ENCODE measurements around the gene HDAC11. TPM values are rescaled to one million over a fixed set of nuclear protein-coding genes. Genes with fewer than 3 reads are reported as not detected.

HDAC11 gene
- total and polyA plus RNA-seq, 11 donors, result 20.8 to 49.4 (median 30.7) TPM

DNA sequence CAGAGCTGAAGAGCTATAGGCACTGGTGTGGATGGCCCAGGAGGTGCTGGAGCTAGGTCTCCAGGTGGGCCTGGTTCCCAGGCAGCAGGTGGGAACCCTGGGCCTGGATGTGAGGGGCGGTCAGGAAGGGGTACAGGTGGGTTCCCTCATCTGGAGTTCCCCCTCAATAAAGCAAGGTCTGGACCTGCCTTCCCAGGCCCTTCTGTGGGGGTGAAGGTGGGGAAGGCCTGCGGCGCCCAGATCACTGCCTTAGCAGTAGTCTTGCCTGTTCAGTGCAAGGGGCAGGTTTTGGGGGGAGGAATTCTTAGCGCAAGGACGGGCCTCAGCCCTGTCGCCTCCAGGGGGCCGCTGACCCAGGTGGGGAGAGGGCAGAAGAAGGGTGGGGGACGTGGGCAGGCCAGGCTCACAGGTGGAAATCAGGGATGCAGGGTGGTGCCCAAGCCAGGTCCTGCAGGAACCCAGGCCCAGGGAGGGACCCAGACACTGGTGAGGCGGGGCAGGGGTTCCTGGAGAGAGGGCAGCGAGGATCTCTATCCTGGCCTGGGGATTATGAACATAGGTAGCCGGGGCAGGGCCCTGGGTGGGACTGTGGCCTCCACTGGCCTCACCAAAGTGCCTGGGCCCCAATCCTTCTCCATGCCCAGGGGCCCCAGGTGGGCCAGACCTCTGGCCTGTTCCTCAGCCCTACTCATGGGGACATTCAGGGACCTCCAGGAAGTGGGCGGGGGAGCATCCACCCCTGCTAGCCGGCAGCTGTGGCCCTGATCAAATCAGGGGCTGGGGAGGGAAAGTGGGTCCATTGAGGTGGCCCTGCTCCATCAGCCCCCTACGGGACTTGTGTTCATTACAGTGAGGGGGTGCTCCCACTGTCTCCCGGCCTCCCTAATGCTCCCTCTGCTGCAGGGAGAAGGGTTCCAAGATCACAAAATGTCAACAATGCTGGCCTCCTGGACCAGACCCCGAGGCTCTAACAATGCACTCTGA is 25.3 kb downstream of the HDAC11 start:
- Histone ChIP-seq H3K9me3 (no peaks in the 10 kb centered on the region), H3K4me3 (no peak overlapping the region), H3K27me3 (no peaks in the 10 kb centered on the region), H3K27ac (no peak overlapping the region), H3K36me3 (peaks cover 0 to 12% (median 0%) of the 10 kb centered on the region in 9 donors), H3K4me1 (peaks cover 0 to 7% (median 0%) of the 10 kb centered on the region in 12 donors)
- peak in 2 of 5 donors; percentile 18 to 48 for DNase-seq
- TF ChIP-seq CTCF (IDR thresholded peaks at IDR 0.05) (no peak), POLR2A (IDR thresholded peaks at IDR 0.05) (no peak)
- ATAC-seq, result no peak
- intact Hi-C loops (cut with DNase I), result loop anchor here in 2 of 10 donors (5.0 to 10.0 kb wide), 2 partner anchors 59 to 62 kb away; no protein-coding TSS in a partner anchor
- 93 to 97% (median 94%) methylated on average over 11 to 16 of the region's 16 CpGs for WGBS, 4 donors

DNA sequence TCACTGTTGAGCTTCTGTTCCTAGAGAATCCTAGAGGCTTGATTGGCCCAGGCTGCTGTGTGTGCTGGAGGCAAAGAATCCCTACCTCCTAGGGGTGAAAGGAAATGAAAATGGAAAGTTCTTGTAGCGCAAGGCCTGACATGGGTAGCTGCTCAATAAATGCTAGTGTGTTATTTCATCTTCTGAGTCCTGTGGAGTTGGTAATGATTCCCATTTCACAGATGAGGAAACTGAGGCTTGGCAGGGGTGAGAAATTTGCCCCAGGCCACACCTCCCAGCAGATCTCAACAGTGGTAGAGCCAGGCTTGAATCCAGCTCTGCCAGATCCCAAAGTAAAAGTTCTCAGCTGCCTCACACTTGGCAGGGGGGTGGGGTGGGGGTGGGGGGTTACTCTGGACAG is 26.1 kb downstream of the HDAC11 start:
- H3K4me1 ChIP-seq, result peaks cover 0 to 7% (median 0%) of the 10 kb centered on the region in 12 donors
- H3K4me3 ChIP-seq, result no peak overlapping the region
- no peaks in the 10 kb centered on the region for H3K9me3 ChIP-seq
- WGBS, 4 donors, result 96 to 100% (median 100%) methylated on average over 1 of the region's 1 CpG
- no peak overlapping the region for H3K27ac ChIP-seq
- intact Hi-C loops (cut with DNase I), result loop anchor here in 2 of 10 donors (5.0 to 10.0 kb wide), 2 partner anchors 59 to 61 kb away; no protein-coding TSS in a partner anchor
- H3K36me3 ChIP-seq, result peaks cover 0 to 12% (median 0%) of the 10 kb centered on the region in 9 donors
- DNase-seq (no peak), ATAC-seq (no peak)
- TF ChIP-seq POLR2A (IDR thresholded peaks at IDR 0.05), result no peak
- TF ChIP-seq CTCF (IDR thresholded peaks at IDR 0.05), result no peak
- H3K27me3 ChIP-seq, result no peaks in the 10 kb centered on the region

GRCh38 chr3:13506680-13507079 is 26.6 kb downstream of the HDAC11 start:
- H3K4me3 ChIP-seq, result no peak overlapping the region
- ATAC-seq, result no peak
- peaks cover 0 to 7% (median 0%) of the 10 kb centered on the region in 12 donors for H3K4me1 ChIP-seq
- TF ChIP-seq CTCF (IDR thresholded peaks at IDR 0.05), result no peak
- no peak for TF ChIP-seq POLR2A (IDR thresholded peaks at IDR 0.05)
- 67 to 73% (median 69%) methylated on average over 3 to 4 of the region's 4 CpGs for WGBS, 4 donors
- H3K9me3 ChIP-seq, result no peaks in the 10 kb centered on the region
- intact Hi-C loops (cut with DNase I), result loop anchor here in 2 of 10 donors (5.0 to 10.0 kb wide), 2 partner anchors 58 to 61 kb away; no protein-coding TSS in a partner anchor
- H3K27ac ChIP-seq, result no peak overlapping the region
- H3K36me3 ChIP-seq, result peaks cover 0 to 12% (median 0%) of the 10 kb centered on the region in 9 donors
- no peaks in the 10 kb centered on the region for H3K27me3 ChIP-seq
- DNase-seq, result peak in 2 of 5 donors; percentile 6 to 33

GRCh38 chr3:13507247-13507569 is 27.1 kb downstream of the HDAC11 start:
- Histone ChIP-seq H3K36me3 (peaks cover 0 to 12% (median 0%) of the 10 kb centered on the region in 9 donors), H3K27me3 (no peaks in the 10 kb centered on the region), H3K9me3 (no peaks in the 10 kb centered on the region), H3K27ac (peak overlapping the region in 1 of 12 donors; percentile 24), H3K4me3 (no peak overlapping the region), H3K4me1 (peaks cover 0 to 7% (median 0%) of the 10 kb centered on the region in 12 donors)
- 75 to 87% (median 78%) methylated on average over 3 of the region's 3 CpGs for WGBS, 4 donors
- peak in 1 of 5 donors; percentile 10 for DNase-seq
- ATAC-seq, result no peak
- no peak for TF ChIP-seq CTCF (IDR thresholded peaks at IDR 0.05)
- TF ChIP-seq POLR2A (IDR thresholded peaks at IDR 0.05), result no peak
- intact Hi-C loops (cut with DNase I), result loop anchor here in 2 of 10 donors (5.0 to 10.0 kb wide), 2 partner anchors 58 to 60 kb away; no protein-coding TSS in a partner anchor

All from heart left ventricle (tissue), 16 donors.